CD8-positive, alpha-beta memory T cell (primary cell): ENCODE data around the gene FAM131B. TPM values are rescaled to one million over a fixed set of nuclear protein-coding genes. Genes with fewer than 3 reads are reported as not detected.
"Not testable (repeated sequence)": the region's sequence is repeated elsewhere in the genome, so short reads cannot be mapped to it uniquely, and the experiment has no call there.

ENCODE experiments used
- CTCF ChIA-PET: fragments of 350-600 bp; sonication (Branson Sonifier 250); formaldehyde crosslinking; loops from one replicate; lab custom pipeline; 2021; ENCODE audit warnings: antibody characterized with exemption; lab: Charles Lee
- POLR2A ChIA-PET: fragments of 350-600 bp; sonication (Branson Sonifier 250); formaldehyde crosslinking; loops from one replicate; lab custom pipeline; 2021; ENCODE audit warnings: antibody characterized with exemption; lab: Charles Lee
- DNase-seq, 5 donors: peaks; one replicate each; pipeline versions ENCODE4 v3.0.0 to v3.0.0-alpha.2; 2020 to 2022; ENCODE audit warnings: mixed read lengths in 1 of 5
- H3K27ac ChIP-seq: one replicate; pipeline ENCODE4 v1.7.0; 2013; ENCODE audit warnings: low read depth, mild to moderate bottlenecking, low read length, moderate library complexity
- H3K27me3 ChIP-seq: 2 replicates; pipeline ENCODE4 v1.7.0; 2013; ENCODE audit warnings: low read length, mild to moderate bottlenecking; ENCODE audit not compliant: insufficient read depth, poor library complexity, severe bottlenecking
- H3K36me3 ChIP-seq: 2 replicates; pipeline ENCODE4 v1.7.0; 2013; ENCODE audit warnings: mild to moderate bottlenecking, low read length, moderate library complexity; ENCODE audit not compliant: insufficient read depth
- H3K4me1 ChIP-seq: 2 replicates; pipeline ENCODE4 v1.7.0; 2013; ENCODE audit warnings: mild to moderate bottlenecking, low read length, moderate library complexity; ENCODE audit not compliant: insufficient read depth
- H3K4me3 ChIP-seq: 2 replicates; pipeline ENCODE4 v1.7.0; 2013; ENCODE audit warnings: mild to moderate bottlenecking, low read length
- H3K9me3 ChIP-seq: 2 replicates; pipeline ENCODE4 v1.7.0; 2013; ENCODE audit warnings: mild to moderate bottlenecking, low read length
- H3K27ac Mint-ChIP-seq, 8 donors: one replicate each; pipeline ENCODE4 v1.8.0; 2020 to 2021; ENCODE audit warnings: mixed read lengths in 8 of 8, mild to moderate bottlenecking in 6 of 8, inconsistent platforms in 3 of 8, moderate library complexity in 3 of 8
- H3K27me3 Mint-ChIP-seq, 2 donors: one replicate each; pipeline ENCODE4 v1.8.0; 2020 to 2021; ENCODE audit warnings: mixed read lengths in 2 of 2, mild to moderate bottlenecking in 1 of 2, moderate library complexity in 1 of 2
- H3K36me3 Mint-ChIP-seq, 3 donors: one replicate each; pipeline ENCODE4 v1.8.0; 2020 to 2021; ENCODE audit warnings: mixed read lengths in 3 of 3, inconsistent platforms in 1 of 3, mild to moderate bottlenecking in 1 of 3
- H3K4me1 Mint-ChIP-seq, 3 donors: one replicate each; pipeline ENCODE4 v1.8.0; 2020 to 2021; ENCODE audit warnings: mixed read lengths in 3 of 3, inconsistent platforms in 1 of 3, mild to moderate bottlenecking in 1 of 3
- H3K4me3 Mint-ChIP-seq, 7 donors: one replicate each; pipeline ENCODE4 v1.8.0; 2020 to 2021; ENCODE audit warnings: mixed read lengths in 7 of 7, mild to moderate bottlenecking in 6 of 7, moderate library complexity in 4 of 7, inconsistent platforms in 2 of 7
- H3K9me3 Mint-ChIP-seq, 5 donors: one replicate each; pipeline ENCODE4 v1.8.0; 2020 to 2022; ENCODE audit warnings: mixed read lengths in 5 of 5, mild to moderate bottlenecking in 3 of 5, moderate library complexity in 2 of 5, inconsistent platforms in 1 of 5
- polyA plus RNA-seq: library from polyadenylated mRNA; unstranded; fragments of 300-500 nt; fragmentation: Illumina TruSeq; gene quantifications from one replicate; pipeline ENCODE4 v1.2.3, GENCODE V29; 2021
- total RNA-seq, 2 experiments: library from RNA; stranded (reverse); gene quantifications; one replicate each; pipeline ENCODE4 v1.2.3, GENCODE V29; 2021

FAM131B gene
- total and polyA plus RNA-seq, 3 experiments from 2014 or later, result 1.6 to 2.8 (median 2.4) TPM

- Mint-ChIP-seq H3K9me3 (no peaks in the 10 kb centered on the region), H3K27ac (peak overlapping the region in 2 of 8 donors; percentile 55 to 68), H3K27me3 (no peaks in the 10 kb centered on the region), H3K36me3 (peaks cover 0 to 77% (median 7%) of the 10 kb centered on the region in 3 donors), H3K4me1 (peaks cover 17 to 32% (median 22%) of the 10 kb centered on the region in 3 donors), H3K4me3 (no peak overlapping the region)
- ChIA-PET CTCF (interaction anchor here (1.1 to 3.3 kb wide), 5 partner anchors 9 to 153 kb away, joined by 6 to 18 read pairs (median 9); partner anchors contain the start of gene EPHA1), POLR2A (interaction anchor here (2.6 kb wide), 1 partner anchor 14 kb away, joined by 7 read pairs; the partner anchor contains the start of gene EPHA1)
- no peaks in the 10 kb centered on the region for H3K9me3 ChIP-seq
- no peaks in the 10 kb centered on the region for H3K27me3 ChIP-seq
- H3K36me3 ChIP-seq, result peaks cover 26% of the 10 kb centered on the region
- H3K4me1 ChIP-seq, result no peaks in the 10 kb centered on the region
- no peak for DNase-seq
- H3K4me3 ChIP-seq, result no peak overlapping the region
- no peak overlapping the region for H3K27ac ChIP-seq
Measured at GRCh38 chr7:143393267-143394041, 30.9 kb upstream of the FAM131B start.

GRCh38 chr7:143392875-143393266 lies 30.4 kb upstream of the FAM131B start:
- Mint-ChIP-seq H3K27me3 (no peaks in the 10 kb centered on the region), H3K36me3 (peaks cover 0 to 79% (median 7%) of the 10 kb centered on the region in 3 donors), H3K4me3 (no peak overlapping the region), H3K4me1 (peaks cover 17 to 32% (median 22%) of the 10 kb centered on the region in 3 donors), H3K9me3 (no peaks in the 10 kb centered on the region), H3K27ac (peak overlapping the region in 1 of 8 donors; percentile 55)
- Histone ChIP-seq H3K27ac (no peak overlapping the region), H3K4me3 (no peak overlapping the region), H3K27me3 (no peaks in the 10 kb centered on the region), H3K9me3 (no peaks in the 10 kb centered on the region), H3K4me1 (no peaks in the 10 kb centered on the region), H3K36me3 (peaks cover 26% of the 10 kb centered on the region)
- DNase-seq, result no peak
- POLR2A ChIA-PET, result interaction anchor here (0.6 to 2.6 kb wide), 3 partner anchors 13 to 30 kb away, joined by 4 to 7 read pairs (median 6); partner anchors contain the start of gene EPHA1
- CTCF ChIA-PET, result interaction anchor here (2.0 to 3.3 kb wide), 4 partner anchors 11 to 152 kb away, joined by 7 to 18 read pairs (median 11); partner anchors contain the start of gene EPHA1

GRCh38 chr7:143392427-143392826 lies 29.9 kb upstream of the FAM131B start:
- ChIA-PET CTCF (interaction anchor here (2.0 to 3.3 kb wide), 4 partner anchors 12 to 152 kb away, joined by 7 to 18 read pairs (median 11); partner anchors contain the start of gene EPHA1), POLR2A (interaction anchor here (0.6 to 2.6 kb wide), 3 partner anchors 13 to 30 kb away, joined by 4 to 7 read pairs (median 6); partner anchors contain the start of gene EPHA1)
- H3K27me3 ChIP-seq, DNase-seq, H3K9me3 ChIP-seq, H3K4me3 ChIP-seq, H3K27me3 Mint-ChIP-seq, H3K9me3 Mint-ChIP-seq, H3K4me3 Mint-ChIP-seq, H3K27ac ChIP-seq, H3K4me1 ChIP-seq: not testable (repeated sequence)
- Mint-ChIP-seq H3K36me3 (peaks cover 0 to 78% (median 5%) of the 10 kb centered on the region in 3 donors), H3K4me1 (peaks cover 17 to 36% (median 22%) of the 10 kb centered on the region in 3 donors), H3K27ac (peak overlapping the region in 1 of 8 donors; percentile 23)
- peaks cover 26% of the 10 kb centered on the region for H3K36me3 ChIP-seq

DNA sequence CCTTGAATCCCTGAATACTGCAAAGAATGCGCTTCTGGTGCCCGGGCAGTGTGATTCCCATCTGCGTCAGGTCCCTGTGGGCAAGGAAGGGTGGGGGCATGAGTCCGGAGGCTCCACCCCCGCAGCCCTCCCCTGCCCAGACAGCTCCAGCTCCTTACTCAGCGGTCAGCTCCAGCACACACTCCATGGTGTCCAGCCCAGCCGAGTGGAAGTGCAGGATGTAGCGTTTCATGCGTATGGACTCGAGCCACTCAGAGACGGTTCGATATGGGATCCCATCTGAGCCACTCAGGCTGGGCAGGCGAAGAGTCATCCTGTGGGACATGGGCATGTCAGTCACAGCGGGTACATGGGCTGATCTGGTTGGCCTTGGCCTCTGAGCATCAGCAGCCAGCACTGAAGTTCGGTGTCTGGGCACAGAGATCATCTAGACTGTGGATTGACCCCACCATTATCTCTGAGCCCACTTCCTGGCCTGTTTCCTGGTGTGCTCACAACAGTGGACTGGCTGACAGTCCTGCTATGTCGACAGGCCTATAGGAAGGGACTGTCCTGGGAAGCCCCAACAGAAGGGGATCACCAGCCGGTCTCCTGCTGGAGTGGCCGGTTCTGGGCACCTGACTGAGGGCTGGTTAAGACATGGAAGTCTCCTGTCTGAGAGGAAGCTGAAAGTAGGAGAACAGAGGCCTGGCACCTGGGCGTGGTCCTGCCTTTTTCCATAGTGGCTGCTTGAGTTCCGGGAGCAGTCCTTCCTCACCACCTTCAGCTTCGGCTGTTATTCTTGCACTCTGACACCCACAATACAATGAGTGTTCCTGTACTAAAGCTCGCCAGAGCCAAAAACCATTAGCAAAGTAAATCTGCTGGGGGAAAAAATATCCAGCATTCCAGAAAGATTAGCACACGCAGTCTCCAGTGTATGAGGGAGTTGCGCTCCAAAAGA lies 29.2 kb upstream of the FAM131B start:
- POLR2A ChIA-PET, result interaction anchor here (1.0 to 2.6 kb wide), 2 partner anchors 12 to 16 kb away, joined by 6 to 7 read pairs; partner anchors contain the start of gene EPHA1
- CTCF ChIA-PET, result interaction anchor here (1.5 to 3.3 kb wide), 5 partner anchors 12 to 151 kb away, joined by 4 to 18 read pairs (median 9); partner anchors contain the start of gene EPHA1

DNA sequence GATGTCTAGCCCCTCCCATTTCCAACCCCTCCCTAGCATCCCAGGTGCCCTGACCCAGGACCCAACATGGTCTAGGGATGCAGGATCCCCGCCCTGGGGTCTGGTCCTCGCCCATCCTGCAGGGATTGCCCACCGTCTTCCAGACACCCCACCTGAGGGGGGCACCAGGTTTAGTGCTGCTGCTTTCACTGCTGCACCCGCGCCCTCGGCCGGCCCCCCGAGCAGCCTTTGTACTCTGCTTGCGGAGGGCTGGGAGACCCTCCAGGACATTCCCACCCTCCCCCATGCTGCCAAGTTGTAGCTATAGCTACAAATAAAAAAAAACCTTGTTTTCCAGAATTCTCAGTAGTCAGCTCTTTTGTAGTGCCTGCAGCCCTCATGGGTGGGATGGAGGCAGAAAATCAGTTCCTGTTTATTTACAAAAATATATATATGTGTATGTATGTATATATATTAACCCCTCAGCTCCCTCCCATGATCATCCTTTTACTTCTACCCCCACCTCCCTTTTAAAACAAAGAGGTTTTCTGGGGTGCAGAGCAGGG lies 28.3 kb upstream of the FAM131B start:
- H3K27me3 Mint-ChIP-seq, result no peaks in the 10 kb centered on the region
- POLR2A ChIA-PET, result interaction anchor here (1.3 kb wide), 1 partner anchor 16 kb away, joined by 5 read pairs; no protein-coding TSS in a partner anchor

More for the DNA sequence above, 29.2 kb upstream of the FAM131B start:
- Mint-ChIP-seq H3K27me3 (no peaks in the 10 kb centered on the region), H3K27ac (peak overlapping the region in 4 of 8 donors; percentile 15 to 84 (median 23)), H3K36me3 (peaks cover 0 to 74% (median 5%) of the 10 kb centered on the region in 3 donors), H3K4me3 (no peak overlapping the region), H3K4me1 (peaks cover 17 to 36% (median 22%) of the 10 kb centered on the region in 3 donors), H3K9me3 (no peaks in the 10 kb centered on the region)
- H3K4me1 ChIP-seq, result peaks cover 5% of the 10 kb centered on the region
- no peaks in the 10 kb centered on the region for H3K9me3 ChIP-seq
- H3K27ac ChIP-seq, result no peak overlapping the region
- H3K4me3 ChIP-seq, result no peak overlapping the region
- no peak for DNase-seq
- peaks cover 33% of the 10 kb centered on the region for H3K36me3 ChIP-seq
- H3K27me3 ChIP-seq, result no peaks in the 10 kb centered on the region

DNA sequence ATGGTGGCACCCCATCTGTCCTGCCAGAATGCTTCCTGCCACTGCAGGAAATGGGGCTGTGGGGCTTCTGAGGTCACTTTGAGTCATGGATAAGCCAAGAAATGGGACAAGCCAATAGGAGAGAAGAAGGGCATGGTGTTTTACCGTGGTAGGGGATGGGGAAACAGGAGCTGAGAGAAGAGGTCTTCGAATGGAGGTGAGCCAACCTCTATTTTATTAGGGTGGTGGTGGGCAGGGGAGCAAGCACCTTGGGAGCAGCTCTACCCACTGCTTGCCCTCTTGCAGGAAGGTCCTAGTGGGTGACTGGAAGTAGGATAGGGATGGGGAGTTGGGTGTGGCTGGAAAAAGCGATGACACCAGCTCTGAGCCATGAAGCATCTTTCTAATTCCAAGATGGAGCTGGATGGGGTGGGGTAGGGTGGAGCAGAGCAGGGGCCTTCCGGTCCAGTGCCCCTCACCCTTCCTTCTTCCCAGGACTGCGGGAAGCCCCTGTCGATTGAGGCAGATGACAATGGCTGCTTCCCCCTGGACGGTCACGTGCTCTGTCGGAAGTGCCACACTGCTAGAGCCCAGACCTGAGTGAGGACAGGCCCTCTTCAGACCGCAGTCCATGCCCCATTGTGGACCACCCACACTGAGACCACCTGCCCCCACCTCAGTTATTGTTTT lies 27.7 kb upstream of the FAM131B start:
- Histone ChIP-seq H3K4me1 (peaks cover 20% of the 10 kb centered on the region), H3K36me3 (peaks cover 34% of the 10 kb centered on the region), H3K27ac (no peak overlapping the region), H3K4me3 (no peak overlapping the region), H3K9me3 (no peaks in the 10 kb centered on the region), H3K27me3 (no peaks in the 10 kb centered on the region)
- CTCF ChIA-PET, result interaction anchor here (1.5 to 3.3 kb wide), 4 partner anchors 10 to 19 kb away, joined by 4 to 18 read pairs (median 7); no protein-coding TSS in a partner anchor
- Mint-ChIP-seq H3K36me3 (peaks cover 0 to 69% (median 5%) of the 10 kb centered on the region in 3 donors), H3K4me1 (peaks cover 14 to 34% (median 20%) of the 10 kb centered on the region in 3 donors), H3K9me3 (no peaks in the 10 kb centered on the region), H3K27me3 (no peaks in the 10 kb centered on the region), H3K27ac (peak overlapping the region in 3 of 8 donors; percentile 60 to 75 (median 75)), H3K4me3 (no peak overlapping the region)
- DNase-seq, result no peak
- POLR2A ChIA-PET, result interaction anchor here (1.1 to 1.3 kb wide), 2 partner anchors 10 to 17 kb away, joined by 4 to 5 read pairs; no protein-coding TSS in a partner anchor

More for the DNA sequence above, 28.3 kb upstream of the FAM131B start:
- H3K27ac Mint-ChIP-seq, result no peak overlapping the region
- no peaks in the 10 kb centered on the region for H3K27me3 ChIP-seq
- H3K36me3 Mint-ChIP-seq, result peaks cover 0 to 71% (median 5%) of the 10 kb centered on the region in 3 donors
- peaks cover 13% of the 10 kb centered on the region for H3K4me1 ChIP-seq
- H3K36me3 ChIP-seq, result peaks cover 34% of the 10 kb centered on the region
- CTCF ChIA-PET, result interaction anchor here (1.5 to 3.3 kb wide), 3 partner anchors 11 to 19 kb away, joined by 4 to 18 read pairs (median 9); no protein-coding TSS in a partner anchor
- no peak overlapping the region for H3K4me3 ChIP-seq
- no peak overlapping the region for H3K27ac ChIP-seq
- peaks cover 17 to 36% (median 22%) of the 10 kb centered on the region in 3 donors for H3K4me1 Mint-ChIP-seq
- no peak for DNase-seq
- no peaks in the 10 kb centered on the region for H3K9me3 Mint-ChIP-seq
- H3K4me3 Mint-ChIP-seq, result no peak overlapping the region
- H3K9me3 ChIP-seq, result no peaks in the 10 kb centered on the region
